Mucosa of gallbladder (tissue), 1 donor: Measurements from ENCODE around the gene NEAT1. TPM values are rescaled to one million over a fixed set of nuclear protein-coding genes. Genes with fewer than 3 reads are reported as not detected.
"Not testable (repeated sequence)": the region's sequence is repeated elsewhere in the genome, so short reads cannot be mapped to it uniquely, and the experiment has no call there.

Source experiments
- DNase-seq: peaks from one replicate; pipeline ENCODE4 v3.0.0-alpha.2; 2020; ENCODE audit warnings: low spot score
- total RNA-seq: library from RNA; stranded (reverse); gene quantifications from one replicate; pipeline ENCODE4 v1.2.1, GENCODE V29; 2021
- donor health status: DM: no; HTN: no; CAD: no.

Gene NEAT1
- total RNA-seq, 1 donor from 2014 or later = 1,012 TPM

- no peak for DNase-seq
Measured at GRCh38 chr11:65448418-65449105, 26.0 kb downstream of the NEAT1 start.

GRCh38 chr11:65451301-65451700, 28.7 kb downstream of the NEAT1 start:
- not testable (repeated sequence) for DNase-seq

- not testable (repeated sequence) for DNase-seq
Measured at GRCh38 chr11:65452259-65452658, 29.7 kb downstream of the NEAT1 start.

GRCh38 chr11:65452806-65453490, 30.4 kb downstream of the NEAT1 start:
- no peak for DNase-seq

GRCh38 chr11:65454311-65454695, 31.7 kb downstream of the NEAT1 start:
- no peak for DNase-seq

GRCh38 chr11:65454696-65455456, 32.3 kb downstream of the NEAT1 start:
- DNase-seq = peak; percentile 85

GRCh38 chr11:65456418-65456817, 33.8 kb downstream of the NEAT1 start:
- no peak for DNase-seq

- no peak for DNase-seq
Measured at GRCh38 chr11:65459552-65459951, 37.0 kb downstream of the NEAT1 start.

- not testable (repeated sequence) for DNase-seq
Measured at GRCh38 chr11:65465471-65465870, 42.9 kb downstream of the NEAT1 start.

GRCh38 chr11:65467306-65467705, 44.7 kb downstream of the NEAT1 start:
- not testable (repeated sequence) for DNase-seq

- DNase-seq = peak; percentile 86
Measured at GRCh38 chr11:65468874-65469333, 46.3 kb downstream of the NEAT1 start.

- DNase-seq = no peak
Measured at GRCh38 chr11:65470433-65471049, 47.9 kb downstream of the NEAT1 start.

- DNase-seq = no peak
Measured at GRCh38 chr11:65471447-65471891, 48.9 kb downstream of the NEAT1 start.

GRCh38 chr11:65472588-65473277, 50.1 kb downstream of the NEAT1 start:
- DNase-seq = not testable (repeated sequence)

- no peak for DNase-seq
Measured at GRCh38 chr11:65473278-65473860, 50.8 kb downstream of the NEAT1 start.

- no peak for DNase-seq
Measured at GRCh38 chr11:65474864-65475263, 52.3 kb downstream of the NEAT1 start.

GRCh38 chr11:65476632-65477148, 54.1 kb downstream of the NEAT1 start:
- no peak for DNase-seq

GRCh38 chr11:65477149-65477965, 54.8 kb downstream of the NEAT1 start:
- peak; percentile 96 for DNase-seq

GRCh38 chr11:65478388-65479183, 56.0 kb downstream of the NEAT1 start:
- no peak for DNase-seq
